22Rv1 (cell line): ENCODE measurements around the gene ABCG8.

Source experiments
- H3K27ac ChIP-seq: fragments of 450-650 bp; 2 replicates; pipeline ENCODE4 v1.5.1; 2017
- ZFX ChIP-seq: fragments of 450-650 bp; IDR thresholded peaks from 2 replicates; pipeline ENCODE4 v1.6.1; 2017; ENCODE audit warnings: antibody characterized with exemption, borderline replicate concordance
- TF ChIP-seq, protein P1 (sequence below): fragments of 450-650 bp; IDR thresholded peaks from 2 replicates; pipeline ENCODE4 v1.5.1; 2017; ENCODE audit warnings: mild to moderate bottlenecking

The ABCG8 gene

GRCh38 chr2:43814711-43815110 is 24.1 kb upstream of the ABCG8 start:
- H3K27ac ChIP-seq: no peak overlapping the region
- no peak for TF ChIP-seq ZFX
- TF ChIP-seq, protein P1, sequence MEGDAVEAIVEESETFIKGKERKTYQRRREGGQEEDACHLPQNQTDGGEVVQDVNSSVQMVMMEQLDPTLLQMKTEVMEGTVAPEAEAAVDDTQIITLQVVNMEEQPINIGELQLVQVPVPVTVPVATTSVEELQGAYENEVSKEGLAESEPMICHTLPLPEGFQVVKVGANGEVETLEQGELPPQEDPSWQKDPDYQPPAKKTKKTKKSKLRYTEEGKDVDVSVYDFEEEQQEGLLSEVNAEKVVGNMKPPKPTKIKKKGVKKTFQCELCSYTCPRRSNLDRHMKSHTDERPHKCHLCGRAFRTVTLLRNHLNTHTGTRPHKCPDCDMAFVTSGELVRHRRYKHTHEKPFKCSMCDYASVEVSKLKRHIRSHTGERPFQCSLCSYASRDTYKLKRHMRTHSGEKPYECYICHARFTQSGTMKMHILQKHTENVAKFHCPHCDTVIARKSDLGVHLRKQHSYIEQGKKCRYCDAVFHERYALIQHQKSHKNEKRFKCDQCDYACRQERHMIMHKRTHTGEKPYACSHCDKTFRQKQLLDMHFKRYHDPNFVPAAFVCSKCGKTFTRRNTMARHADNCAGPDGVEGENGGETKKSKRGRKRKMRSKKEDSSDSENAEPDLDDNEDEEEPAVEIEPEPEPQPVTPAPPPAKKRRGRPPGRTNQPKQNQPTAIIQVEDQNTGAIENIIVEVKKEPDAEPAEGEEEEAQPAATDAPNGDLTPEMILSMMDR: no peak

- TF ChIP-seq, protein P1: no peak
- TF ChIP-seq ZFX: no peak
Observed at GRCh38 chr2:43818761-43819160, 20.0 kb upstream of the ABCG8 start.

GRCh38 chr2:43819491-43820163 is 19.1 kb upstream of the ABCG8 start:
- TF ChIP-seq, protein P1: no peak
- TF ChIP-seq ZFX: no peak
- no peak overlapping the region for H3K27ac ChIP-seq

More at GRCh38 chr2:43818761-43819160, 20.0 kb upstream of the ABCG8 start:
- H3K27ac ChIP-seq: no peak overlapping the region

DNA sequence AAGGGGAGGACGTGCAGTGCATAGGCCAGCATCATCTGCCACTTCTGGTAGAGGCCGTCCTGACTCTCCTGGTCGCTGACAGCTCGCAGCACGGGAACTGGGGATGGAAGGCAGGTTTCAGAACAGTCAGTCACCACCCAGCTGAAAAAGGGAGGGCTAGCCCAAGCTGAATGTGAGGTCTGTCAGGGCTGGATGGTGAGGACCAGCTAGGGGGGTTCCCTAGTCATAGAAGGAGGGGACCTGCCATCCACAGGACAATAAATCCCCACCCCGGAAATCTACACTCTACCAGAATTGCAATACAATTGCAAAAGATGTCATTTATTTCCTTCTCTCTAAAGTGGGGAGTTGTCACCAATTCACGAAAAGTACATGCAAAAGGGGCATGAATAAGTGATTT is 15.9 kb upstream of the ABCG8 start:
- TF ChIP-seq, protein P1: no peak
- TF ChIP-seq ZFX: no peak
- H3K27ac ChIP-seq: no peak overlapping the region

- TF ChIP-seq ZFX: no peak
- TF ChIP-seq, protein P1: no peak
- no peak overlapping the region for H3K27ac ChIP-seq
Observed at GRCh38 chr2:43823751-43824150, 15.0 kb upstream of the ABCG8 start.

DNA sequence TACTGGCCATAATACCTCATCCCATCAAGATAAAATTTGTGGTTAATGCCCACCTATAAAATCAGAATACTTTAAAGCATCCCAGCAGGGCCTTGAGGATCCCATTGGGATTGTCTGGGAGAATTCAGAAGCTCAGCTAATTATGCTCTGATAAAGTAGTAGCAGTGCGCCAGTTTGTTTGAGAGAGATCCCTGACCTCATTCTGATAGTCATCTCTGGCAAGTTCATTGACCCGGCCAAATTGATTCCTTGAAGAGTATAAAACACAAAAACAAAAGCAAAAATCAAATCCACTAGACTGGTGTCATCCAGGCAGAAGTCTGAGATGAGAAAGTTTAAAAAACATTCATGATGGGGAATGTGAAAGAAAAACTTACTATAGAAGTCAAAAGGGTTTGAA is 14.3 kb upstream of the ABCG8 start:
- TF ChIP-seq, protein P1: no peak
- no peak for TF ChIP-seq ZFX
- no peak overlapping the region for H3K27ac ChIP-seq

GRCh38 chr2:43824951-43825493 is 13.7 kb upstream of the ABCG8 start:
- H3K27ac ChIP-seq: no peak overlapping the region
- TF ChIP-seq, protein P1: no peak
- TF ChIP-seq ZFX: no peak
